ENCODE data around the gene MAP7.
"Not testable (repeated sequence)": the region's sequence is repeated elsewhere in the genome, so short reads cannot be mapped to it uniquely, and the experiment has no call there.

The MAP7 gene

GRCh38 chr6:136464874-136465273 lies 85.3 kb downstream of the MAP7 start:
- DNase-seq = no peak

GRCh38 chr6:136464148-136464547 lies 86.1 kb downstream of the MAP7 start:
- no peak for DNase-seq

- DNase-seq = no peak
Observed at GRCh38 chr6:136463743-136464142, 86.5 kb downstream of the MAP7 start.

- DNase-seq = no peak
Observed at GRCh38 chr6:136446579-136447187, 103.5 kb downstream of the MAP7 start.

GRCh38 chr6:136446145-136446544 lies 104.1 kb downstream of the MAP7 start:
- no peak for DNase-seq

- no peak for DNase-seq
Observed at GRCh38 chr6:136445063-136445462, 105.2 kb downstream of the MAP7 start.

- no peak for DNase-seq
Observed at GRCh38 chr6:136440203-136440602, 110.0 kb downstream of the MAP7 start.

- no peak for DNase-seq
Observed at GRCh38 chr6:136439514-136440190, 110.6 kb downstream of the MAP7 start.

- DNase-seq = no peak
Observed at GRCh38 chr6:136438441-136438840, 111.8 kb downstream of the MAP7 start.

GRCh38 chr6:136437246-136437645 lies 113.0 kb downstream of the MAP7 start:
- no peak for DNase-seq

GRCh38 chr6:136435101-136435500 lies 115.1 kb downstream of the MAP7 start:
- no peak for DNase-seq

- DNase-seq = not testable (repeated sequence)
Observed at GRCh38 chr6:136431306-136431705, 118.9 kb downstream of the MAP7 start.

GRCh38 chr6:136429264-136430065 lies 120.8 kb downstream of the MAP7 start:
- DNase-seq = no peak

GRCh38 chr6:136427378-136427717 lies 122.9 kb downstream of the MAP7 start:
- no peak for DNase-seq

GRCh38 chr6:136426627-136427377 lies 123.4 kb downstream of the MAP7 start:
- no peak for DNase-seq

GRCh38 chr6:136425793-136426192 lies 124.4 kb downstream of the MAP7 start:
- no peak for DNase-seq

GRCh38 chr6:136424901-136425300 lies 125.3 kb downstream of the MAP7 start:
- DNase-seq = no peak

GRCh38 chr6:136424450-136424849 lies 125.8 kb downstream of the MAP7 start:
- DNase-seq = no peak

GRCh38 chr6:136421537-136422158 lies 128.6 kb downstream of the MAP7 start:
- no peak for DNase-seq

GRCh38 chr6:136420853-136421252 lies 129.4 kb downstream of the MAP7 start:
- no peak for DNase-seq

GRCh38 chr6:136415351-136416007 lies 134.7 kb downstream of the MAP7 start:
- no peak for DNase-seq

- no peak for DNase-seq
Observed at GRCh38 chr6:136412410-136412809, 137.8 kb downstream of the MAP7 start.
